ENCODE data around the gene ZNF506.

The ZNF506 gene

GRCh38 chr19:19788015-19788414 lies 33.5 kb downstream of the ZNF506 start:
- TF ChIP-seq GATA2 (IDR thresholded peaks at IDR 0.05; ENCODE audit: low read depth, low read length) (no peak), GATA3 (IDR thresholded peaks at IDR 0.05; ENCODE audit: low read depth, low read length) (no peak)

GRCh38 chr19:19782783-19783182 lies 38.8 kb downstream of the ZNF506 start:
- TF ChIP-seq GATA2 (IDR thresholded peaks at IDR 0.05; ENCODE audit: low read depth, low read length) = no peak
- no peak for TF ChIP-seq GATA3 (IDR thresholded peaks at IDR 0.05; ENCODE audit: low read depth, low read length)

- TF ChIP-seq GATA3 (IDR thresholded peaks at IDR 0.05; ENCODE audit: low read depth, low read length) (no peak), GATA2 (IDR thresholded peaks at IDR 0.05; ENCODE audit: low read depth, low read length) (no peak)
These were observed 42.9 kb downstream of the ZNF506 start for GRCh38 chr19:19778666-19779065.

- TF ChIP-seq GATA2 (IDR thresholded peaks at IDR 0.05; ENCODE audit: low read depth, low read length) (no peak), GATA3 (IDR thresholded peaks at IDR 0.05; ENCODE audit: low read depth, low read length) (no peak)
These were observed 43.9 kb downstream of the ZNF506 start for GRCh38 chr19:19777692-19778091.

GRCh38 chr19:19776206-19777008 lies 45.1 kb downstream of the ZNF506 start:
- TF ChIP-seq GATA2 (IDR thresholded peaks at IDR 0.05; ENCODE audit: low read depth, low read length) (no peak), GATA3 (IDR thresholded peaks at IDR 0.05; ENCODE audit: low read depth, low read length) (no peak)

GRCh38 chr19:19775891-19776205 lies 45.7 kb downstream of the ZNF506 start:
- TF ChIP-seq GATA3 (IDR thresholded peaks at IDR 0.05; ENCODE audit: low read depth, low read length) = no peak
- TF ChIP-seq GATA2 (IDR thresholded peaks at IDR 0.05; ENCODE audit: low read depth, low read length) = no peak

- no peak for TF ChIP-seq GATA2 (IDR thresholded peaks at IDR 0.05; ENCODE audit: low read depth, low read length)
- TF ChIP-seq GATA3 (IDR thresholded peaks at IDR 0.05; ENCODE audit: low read depth, low read length) = no peak
These were observed 47.1 kb downstream of the ZNF506 start for GRCh38 chr19:19774354-19775033.

GRCh38 chr19:19758164-19758563 lies 63.4 kb downstream of the ZNF506 start:
- no peak for TF ChIP-seq GATA3 (IDR thresholded peaks at IDR 0.05; ENCODE audit: low read depth, low read length)
- TF ChIP-seq GATA2 (IDR thresholded peaks at IDR 0.05; ENCODE audit: low read depth, low read length) = no peak

- TF ChIP-seq GATA3 (IDR thresholded peaks at IDR 0.05; ENCODE audit: low read depth, low read length) = no peak
These were observed 68.7 kb downstream of the ZNF506 start for GRCh38 chr19:19752760-19753403.

- TF ChIP-seq GATA2 (IDR thresholded peaks at IDR 0.05; ENCODE audit: low read depth, low read length) (no peak), GATA3 (IDR thresholded peaks at IDR 0.05; ENCODE audit: low read depth, low read length) (no peak)
These were observed 69.7 kb downstream of the ZNF506 start for GRCh38 chr19:19751846-19752245.

GRCh38 chr19:19750842-19751790 lies 70.4 kb downstream of the ZNF506 start:
- TF ChIP-seq GATA2 (IDR thresholded peaks at IDR 0.05; ENCODE audit: low read depth, low read length) (no peak), GATA3 (IDR thresholded peaks at IDR 0.05; ENCODE audit: low read depth, low read length) (no peak)

- TF ChIP-seq GATA2 (IDR thresholded peaks at IDR 0.05; ENCODE audit: low read depth, low read length) = no peak
- TF ChIP-seq GATA3 (IDR thresholded peaks at IDR 0.05; ENCODE audit: low read depth, low read length) = no peak
These were observed 71.4 kb downstream of the ZNF506 start for GRCh38 chr19:19749908-19750841.
